Osteoblast (primary cell): ENCODE measurements around the gene CD14. TPM values are rescaled to one million over a fixed set of nuclear protein-coding genes. Genes with fewer than 3 reads are reported as not detected.
A peak's percentile ranks its signal among the peaks of the same experiment; 100 is the strongest.
"Not testable (repeated sequence)": the region's sequence is repeated elsewhere in the genome, so short reads cannot be mapped to it uniquely, and the experiment has no call there.

Source experiments
- DNase-seq: peaks from one replicate; pipeline ENCODE4 v3.0.0; 2011; ENCODE audit warnings: low spot score, mixed read lengths; ENCODE audit not compliant: insufficient read length; ENCODE audit errors: missing footprints
- H2AFZ ChIP-seq: 2 replicates; pipeline ENCODE4 v1.6.0; 2011; ENCODE audit warnings: mild to moderate bottlenecking, low read length
- H3K27ac ChIP-seq: 2 replicates; pipeline ENCODE4 v1.5.1; 2011; ENCODE audit warnings: mild to moderate bottlenecking, low read depth, low read length, moderate library complexity
- H3K27me3 ChIP-seq: 2 replicates; pipeline ENCODE4 v1.6.0; 2012; ENCODE audit warnings: mild to moderate bottlenecking, control low read depth, inconsistent platforms, low read length, moderate library complexity; ENCODE audit not compliant: insufficient read depth
- H3K36me3 ChIP-seq: 2 replicates; pipeline ENCODE4 v1.5.1; 2011; ENCODE audit warnings: mild to moderate bottlenecking, low read length, control low read depth, moderate library complexity; ENCODE audit not compliant: insufficient read depth
- H3K4me1 ChIP-seq: 2 replicates; pipeline ENCODE4 v1.5.1; 2011; ENCODE audit warnings: mild to moderate bottlenecking, low read length, control low read depth, moderate library complexity; ENCODE audit not compliant: insufficient read depth
- H3K4me2 ChIP-seq: 2 replicates; pipeline ENCODE4 v1.6.0; 2011; ENCODE audit warnings: mild to moderate bottlenecking, low read length; ENCODE audit not compliant: insufficient read depth
- H3K4me3 ChIP-seq: fragments of 200-600 bp; sonication (generic); 3 replicates; pipeline ENCODE4 v1.5.1; 2012; ENCODE audit warnings: mild to moderate bottlenecking, low read length, inconsistent platforms; ENCODE audit not compliant: insufficient read depth
- H3K79me2 ChIP-seq: 2 replicates; pipeline ENCODE4 v1.6.0; 2012; ENCODE audit warnings: mild to moderate bottlenecking, low read length, control low read depth, inconsistent platforms; ENCODE audit not compliant: insufficient read depth
- H3K9me3 ChIP-seq: 2 replicates; pipeline ENCODE4 v1.5.1; 2011; ENCODE audit warnings: low read depth, low read length, control low read depth
- H4K20me1 ChIP-seq: 2 replicates; pipeline ENCODE4 v1.6.0; 2012; ENCODE audit warnings: mild to moderate bottlenecking, low read length, control low read depth; ENCODE audit not compliant: insufficient read depth
- total RNA-seq: library from RNA; depleted of rRNA; stranded (reverse); fragments of >200 nt; gene quantifications from 2 replicates; pipeline ENCODE4 v1.2.3, GENCODE V29; 2012
- TF ChIP-seq, protein P1 (sequence below): IDR thresholded peaks from 2 replicates; pipeline ENCODE4 v1.5.1; 2011; ENCODE audit warnings: mild to moderate bottlenecking, low read depth, low read length, moderate library complexity; ENCODE audit errors: extremely low read depth

Gene CD14
- total RNA-seq, 1 donor = 4.0 TPM

DNA sequence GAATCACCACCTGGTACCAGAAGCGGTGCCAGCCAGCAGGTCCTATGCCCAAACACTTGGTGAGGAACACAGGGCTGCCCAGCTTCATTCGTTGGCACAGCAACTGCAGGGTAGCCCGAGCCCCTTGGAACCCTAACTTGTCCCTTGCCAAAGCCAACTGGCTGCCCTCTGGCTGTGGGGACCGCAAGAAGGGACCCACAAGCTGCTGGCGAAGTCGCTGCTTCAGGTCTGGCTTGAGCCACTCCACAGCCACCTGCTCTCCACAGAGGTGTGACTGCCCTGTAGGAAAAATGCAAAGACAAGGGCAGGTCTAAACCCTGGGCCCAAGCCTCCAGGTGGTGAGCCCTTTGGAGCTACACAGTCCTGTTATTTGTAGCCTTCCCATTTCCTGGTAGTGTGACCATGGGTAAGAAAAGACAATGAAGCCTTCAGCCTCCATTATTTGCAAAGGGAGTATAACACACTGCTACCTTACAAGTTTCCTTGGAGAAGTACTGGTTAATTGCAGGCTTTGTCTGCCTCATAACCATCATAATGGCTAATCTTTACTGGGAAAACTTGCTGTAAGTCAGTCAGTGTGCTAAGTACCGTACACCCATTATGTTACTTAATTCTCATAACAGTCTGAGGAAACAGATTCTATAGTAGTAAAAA is 38.6 kb upstream of the CD14 start:
- peak; percentile 69 for DNase-seq
- Histone ChIP-seq H3K4me3 (no peak overlapping the region), H3K36me3 (peaks cover 61% of the 10 kb centered on the region), H3K27ac (no peak overlapping the region), H3K27me3 (no peaks in the 10 kb centered on the region), H3K9me3 (no peaks in the 10 kb centered on the region), H3K4me2 (no peak overlapping the region), H2AFZ (no peak overlapping the region), H3K4me1 (no peaks in the 10 kb centered on the region), H4K20me1 (peaks cover 9% of the 10 kb centered on the region), H3K79me2 (peaks cover 27% of the 10 kb centered on the region)
- TF ChIP-seq, protein P1, sequence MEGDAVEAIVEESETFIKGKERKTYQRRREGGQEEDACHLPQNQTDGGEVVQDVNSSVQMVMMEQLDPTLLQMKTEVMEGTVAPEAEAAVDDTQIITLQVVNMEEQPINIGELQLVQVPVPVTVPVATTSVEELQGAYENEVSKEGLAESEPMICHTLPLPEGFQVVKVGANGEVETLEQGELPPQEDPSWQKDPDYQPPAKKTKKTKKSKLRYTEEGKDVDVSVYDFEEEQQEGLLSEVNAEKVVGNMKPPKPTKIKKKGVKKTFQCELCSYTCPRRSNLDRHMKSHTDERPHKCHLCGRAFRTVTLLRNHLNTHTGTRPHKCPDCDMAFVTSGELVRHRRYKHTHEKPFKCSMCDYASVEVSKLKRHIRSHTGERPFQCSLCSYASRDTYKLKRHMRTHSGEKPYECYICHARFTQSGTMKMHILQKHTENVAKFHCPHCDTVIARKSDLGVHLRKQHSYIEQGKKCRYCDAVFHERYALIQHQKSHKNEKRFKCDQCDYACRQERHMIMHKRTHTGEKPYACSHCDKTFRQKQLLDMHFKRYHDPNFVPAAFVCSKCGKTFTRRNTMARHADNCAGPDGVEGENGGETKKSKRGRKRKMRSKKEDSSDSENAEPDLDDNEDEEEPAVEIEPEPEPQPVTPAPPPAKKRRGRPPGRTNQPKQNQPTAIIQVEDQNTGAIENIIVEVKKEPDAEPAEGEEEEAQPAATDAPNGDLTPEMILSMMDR = no peak

DNA sequence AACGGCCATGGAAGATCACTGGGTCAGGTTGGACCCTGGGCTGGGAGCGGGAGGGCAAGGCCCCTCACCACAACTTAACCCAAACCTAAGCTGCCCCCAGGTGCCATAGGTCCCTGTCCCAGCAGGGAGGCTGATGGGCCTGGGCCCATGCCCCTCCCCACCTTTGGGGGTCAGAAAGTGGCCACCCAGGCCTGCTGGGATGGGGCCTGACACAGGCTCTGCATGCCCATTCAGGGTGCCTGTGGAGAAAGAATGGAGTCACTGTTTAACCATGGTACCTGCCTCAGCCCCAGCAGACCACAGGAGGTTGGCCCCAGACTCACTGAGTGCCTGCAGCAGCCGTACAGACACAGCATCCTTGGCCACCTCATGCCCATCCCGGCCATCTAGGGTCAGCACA is 38.1 kb upstream of the CD14 start:
- H3K9me3 ChIP-seq, H2AFZ ChIP-seq, DNase-seq, H3K4me2 ChIP-seq, H3K27me3 ChIP-seq, H3K4me3 ChIP-seq, H3K4me1 ChIP-seq, H3K27ac ChIP-seq: not testable (repeated sequence)
- H3K36me3 ChIP-seq = peaks cover 55% of the 10 kb centered on the region
- H4K20me1 ChIP-seq = peaks cover 13% of the 10 kb centered on the region
- H3K79me2 ChIP-seq = peaks cover 32% of the 10 kb centered on the region

DNA sequence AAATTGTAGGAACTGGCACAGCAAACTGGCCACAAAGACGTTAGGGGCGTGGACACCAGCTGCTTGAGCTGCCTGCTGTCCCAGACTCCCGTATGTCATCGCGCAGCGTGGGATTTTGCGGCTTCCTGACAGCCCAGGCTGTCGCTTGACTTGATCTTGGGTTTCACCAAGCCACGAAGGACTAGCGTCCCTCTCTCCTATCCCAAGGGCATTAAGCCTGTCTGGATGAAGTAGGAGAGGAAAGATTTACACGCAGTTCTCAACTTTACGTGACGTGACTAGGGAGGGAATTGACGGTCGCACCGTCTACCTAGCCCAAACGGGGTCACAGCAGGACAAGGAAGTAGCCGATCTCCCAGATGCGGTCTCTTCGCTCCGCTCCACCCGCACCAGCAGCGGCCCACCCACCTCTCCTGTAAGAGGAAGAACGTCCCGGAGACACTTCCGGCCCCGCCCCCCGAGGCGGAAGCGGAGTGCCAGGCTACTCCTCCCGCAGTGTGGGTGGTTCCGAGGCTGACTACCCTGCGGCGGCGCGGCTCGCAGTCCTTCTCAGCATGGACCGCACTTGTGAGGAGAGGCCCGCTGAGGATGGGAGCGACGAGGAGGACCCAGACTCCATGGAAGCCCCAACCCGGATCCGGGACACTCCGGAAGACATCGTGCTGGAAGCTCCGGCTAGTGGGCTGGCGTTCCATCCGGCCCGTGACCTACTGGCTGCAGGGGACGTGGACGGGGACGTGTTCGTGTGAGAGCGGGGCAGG is 31.6 kb upstream of the CD14 start, which contains the start of gene WDR55:
Gene WDR55, plus strand, starts transcription at position 546 of the 761 bp plus-strand sequence. Its CDS starts 9 bp downstream, at position 555.
- TF ChIP-seq, protein P1 = no peak

DNA sequence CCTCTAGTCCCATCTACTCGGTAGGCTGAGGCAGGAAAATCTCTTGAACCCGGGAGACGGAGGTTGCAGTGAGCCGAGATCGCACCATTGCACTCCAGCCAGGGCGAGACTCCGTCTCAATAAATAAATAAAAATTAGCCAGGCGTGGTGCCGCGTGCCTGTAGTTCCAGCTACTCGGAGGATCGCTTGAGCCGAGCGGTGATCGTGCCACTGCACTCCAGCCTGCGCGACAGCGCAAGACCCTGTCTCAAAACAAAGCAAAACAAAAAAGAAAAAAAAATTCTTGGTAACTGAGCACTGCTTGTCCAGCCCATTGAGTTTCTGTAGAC is 31.0 kb upstream of the CD14 start:
- no peaks in the 10 kb centered on the region for H3K9me3 ChIP-seq
- no peak for DNase-seq
- peak overlapping the region; percentile 90 for H3K4me2 ChIP-seq
- no peaks in the 10 kb centered on the region for H3K27me3 ChIP-seq
- H3K4me3 ChIP-seq = peak overlapping the region; percentile 84
- peaks cover 56% of the 10 kb centered on the region for H3K36me3 ChIP-seq
- peaks cover 39% of the 10 kb centered on the region for H3K79me2 ChIP-seq
- TF ChIP-seq, protein P1 = no peak
- peaks cover 13% of the 10 kb centered on the region for H4K20me1 ChIP-seq
- H2AFZ ChIP-seq = peak overlapping the region; percentile 84
- H3K27ac ChIP-seq = peak overlapping the region; percentile 84
- peaks cover 6% of the 10 kb centered on the region for H3K4me1 ChIP-seq

More for the DNA sequence above, 31.6 kb upstream of the CD14 start, which contains the start of gene WDR55:
- H4K20me1 ChIP-seq = peaks cover 13% of the 10 kb centered on the region
- no peaks in the 10 kb centered on the region for H3K9me3 ChIP-seq
- peak; percentile 99 for DNase-seq
- H3K27ac ChIP-seq = peak within 1 kb of the TSS; percentile 84
- peaks cover 56% of the 10 kb centered on the region for H3K36me3 ChIP-seq
- H3K4me3 ChIP-seq = peak within 1 kb of the TSS; percentile 84
- H3K79me2 ChIP-seq = peaks cover 43% of the 10 kb centered on the region
- H3K4me2 ChIP-seq = peak within 1 kb of the TSS; percentile 90
- peak within 1 kb of the TSS; percentile 84 for H2AFZ ChIP-seq
- no peaks in the 10 kb centered on the region for H3K27me3 ChIP-seq
- H3K4me1 ChIP-seq = peaks cover 6% of the 10 kb centered on the region

DNA sequence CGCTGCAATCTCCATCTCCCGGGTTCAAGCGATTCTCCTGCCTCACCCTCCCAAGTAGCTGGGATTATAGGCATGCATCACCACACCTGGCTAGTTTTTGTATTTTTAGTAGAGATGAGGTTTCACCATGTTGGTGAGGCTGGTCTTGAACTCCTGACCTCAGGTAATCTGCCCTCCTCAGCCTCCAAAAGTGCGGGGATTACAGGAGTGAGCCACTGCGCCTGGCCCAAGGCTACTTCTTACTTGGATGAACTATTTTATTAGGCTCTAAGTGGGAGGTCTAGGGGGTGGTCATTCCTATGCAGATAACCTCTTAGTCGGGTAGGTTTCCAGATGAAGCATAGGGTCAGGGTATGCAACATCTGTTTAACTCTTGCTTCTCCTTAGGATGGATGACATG is 27.4 kb upstream of the CD14 start:
- not testable (repeated sequence) for H3K9me3 ChIP-seq, H4K20me1 ChIP-seq, H3K4me3 ChIP-seq, H3K27ac ChIP-seq, H2AFZ ChIP-seq, H3K4me2 ChIP-seq, H3K27me3 ChIP-seq, DNase-seq, H3K79me2 ChIP-seq, H3K4me1 ChIP-seq
- H3K36me3 ChIP-seq = peaks cover 79% of the 10 kb centered on the region
